Activated CD8-positive, alpha-beta memory T cell treated with anti-CD3 and anti-CD28 coated beads for 4 hours (primary cell): ENCODE data around the gene PLXNA2.

Source experiments
- DNase-seq, 2 donors: peaks; one replicate each; pipeline ENCODE4 v3.0.0-alpha.2; 2020; ENCODE audit warnings: low read depth in 2 of 2

The PLXNA2 gene

GRCh38 chr1:208043691-208044181 is 200.4 kb downstream of the PLXNA2 start:
- no peak for DNase-seq

GRCh38 chr1:208042868-208043267 is 201.3 kb downstream of the PLXNA2 start:
- no peak for DNase-seq

- DNase-seq, result no peak
Observed at GRCh38 chr1:208042041-208042615, 202.1 kb downstream of the PLXNA2 start.

DNA sequence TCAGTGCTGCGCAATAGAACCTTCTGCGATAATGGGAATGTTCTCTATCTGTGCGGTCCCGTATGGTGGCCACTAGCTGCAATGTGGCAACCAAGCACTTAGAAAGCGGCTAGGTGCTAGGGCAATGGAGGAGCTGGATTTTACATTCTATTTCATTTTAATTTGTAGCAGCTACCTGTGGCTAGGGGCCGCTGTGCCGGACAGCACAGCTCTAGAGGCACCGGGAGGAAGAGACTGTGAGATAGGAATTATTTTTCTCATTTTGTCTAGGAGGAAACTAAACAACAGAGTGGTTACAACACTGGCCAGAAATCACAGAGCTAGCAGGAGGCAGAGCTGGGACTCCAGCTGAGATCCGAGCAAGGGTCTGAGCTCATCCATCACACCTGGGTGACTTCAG is 202.7 kb downstream of the PLXNA2 start:
- DNase-seq, result no peak

DNA sequence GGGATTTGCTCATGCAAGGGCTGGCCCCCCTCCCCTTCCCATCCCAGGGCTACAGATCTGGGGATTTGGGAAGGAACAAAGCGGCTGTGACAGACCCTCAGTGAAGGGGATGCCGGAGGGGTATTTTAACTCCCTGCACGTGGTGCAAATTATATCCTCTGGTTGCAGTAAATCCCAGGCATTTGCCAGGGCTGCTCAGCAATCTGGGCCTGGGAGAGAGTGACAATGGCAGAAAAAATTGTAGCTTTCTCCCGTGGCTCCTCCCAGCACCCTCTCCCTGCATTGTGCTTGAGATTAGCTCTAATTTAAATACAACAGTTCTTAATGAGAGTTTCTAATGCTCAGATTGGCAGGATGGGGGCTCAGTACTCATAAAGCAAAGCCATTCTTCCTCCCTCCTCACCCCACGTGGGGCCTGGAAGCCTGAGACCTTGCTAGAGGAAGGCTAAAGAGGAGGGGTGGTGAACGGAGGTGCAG is 203.3 kb downstream of the PLXNA2 start:
- DNase-seq, result no peak

DNA sequence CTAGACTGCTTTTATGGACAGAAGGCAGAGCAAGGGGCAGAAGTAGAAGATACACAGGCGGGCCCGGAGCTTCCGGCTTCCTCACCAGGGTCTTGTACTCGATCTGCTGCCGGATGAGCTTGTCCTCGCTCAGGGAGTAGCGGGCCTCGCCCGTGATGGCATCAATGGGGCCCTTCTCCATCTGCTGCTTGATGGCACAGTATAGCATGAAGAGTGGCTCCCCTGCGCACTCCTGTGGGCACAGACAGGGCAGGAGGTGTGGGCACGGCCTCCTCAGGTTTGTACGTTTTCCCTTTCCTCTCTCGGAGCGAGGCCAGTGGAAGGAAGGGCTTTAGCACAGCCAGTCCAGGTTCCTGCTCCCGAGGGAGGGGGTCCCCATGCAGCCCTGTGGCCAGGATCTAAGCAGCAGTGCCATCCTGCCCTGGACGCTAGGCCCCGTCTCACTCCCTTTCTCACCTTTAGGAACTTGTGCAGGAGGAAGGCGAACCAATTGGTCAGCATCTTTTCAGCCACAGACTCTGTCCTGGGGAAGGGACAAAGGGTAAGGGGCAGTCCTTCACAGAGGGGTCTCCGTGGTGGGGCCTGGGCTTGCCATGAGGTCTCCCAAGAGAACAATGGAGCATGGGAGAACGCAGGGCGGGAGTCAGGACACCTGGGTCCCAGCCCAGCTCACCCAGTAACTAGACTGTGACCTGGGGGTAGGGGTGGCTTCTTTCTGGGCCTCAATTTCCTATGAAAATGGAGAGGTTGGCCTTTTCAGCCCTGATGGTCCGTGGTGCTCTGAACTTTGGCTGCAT is 204.4 kb downstream of the PLXNA2 start:
- DNase-seq, result no peak

DNA sequence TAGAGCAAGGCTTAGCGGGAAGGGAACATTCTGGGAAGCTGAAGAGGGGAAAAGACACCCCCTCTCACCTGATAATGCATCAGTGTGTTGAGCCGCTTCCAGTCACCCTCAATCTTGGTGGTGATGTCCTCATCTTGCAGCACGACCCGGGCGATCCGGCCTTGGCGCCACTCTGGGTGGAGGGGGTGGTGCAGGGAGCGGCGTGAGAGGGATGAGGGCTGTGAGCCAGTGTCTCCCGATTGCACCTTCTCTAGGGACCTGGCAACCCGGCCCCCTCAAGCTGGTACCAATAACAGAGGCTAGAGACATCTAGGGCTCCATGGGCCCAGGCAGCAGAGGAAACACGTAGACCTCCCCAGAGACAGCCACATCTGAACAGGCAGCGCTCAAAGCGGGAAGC is 205.9 kb downstream of the PLXNA2 start:
- no peak for DNase-seq

GRCh38 chr1:208036918-208037766 is 207.0 kb downstream of the PLXNA2 start:
- DNase-seq, result no peak

DNA sequence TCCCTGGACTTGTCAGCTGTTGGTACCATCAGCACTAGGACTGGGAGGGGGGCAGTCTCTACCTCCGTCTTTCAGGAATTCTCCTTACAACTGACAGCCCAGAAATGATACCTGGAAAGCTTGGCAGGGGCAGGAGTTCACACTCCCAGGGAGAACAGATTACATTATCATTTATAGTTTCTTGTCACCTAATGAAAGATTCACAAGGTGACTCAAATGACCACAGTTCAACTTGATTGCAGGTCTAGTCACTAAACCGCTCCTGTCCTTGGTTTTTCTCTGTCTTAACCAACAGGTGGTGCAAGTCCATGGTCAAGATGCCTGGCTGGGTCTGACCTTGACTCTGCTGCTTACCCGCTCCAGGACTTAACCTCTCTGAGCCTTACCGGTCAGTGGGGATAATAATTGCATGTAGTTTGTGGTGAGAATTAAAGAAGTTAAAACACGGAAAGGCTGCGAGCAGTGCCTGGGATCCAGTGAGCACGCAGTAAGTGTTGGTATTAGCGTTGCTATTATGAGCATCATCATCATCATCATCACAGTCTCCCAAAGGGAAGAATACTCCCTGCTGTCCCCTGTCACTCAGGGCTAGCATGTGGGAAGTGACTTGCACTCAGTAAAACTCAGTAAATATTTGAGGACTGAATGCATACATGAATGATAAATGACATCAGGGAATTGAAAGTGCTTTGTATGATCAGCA is 207.9 kb downstream of the PLXNA2 start:
- DNase-seq, result no peak

- DNase-seq, result no peak
Observed at GRCh38 chr1:208034135-208034534, 210.0 kb downstream of the PLXNA2 start.

DNA sequence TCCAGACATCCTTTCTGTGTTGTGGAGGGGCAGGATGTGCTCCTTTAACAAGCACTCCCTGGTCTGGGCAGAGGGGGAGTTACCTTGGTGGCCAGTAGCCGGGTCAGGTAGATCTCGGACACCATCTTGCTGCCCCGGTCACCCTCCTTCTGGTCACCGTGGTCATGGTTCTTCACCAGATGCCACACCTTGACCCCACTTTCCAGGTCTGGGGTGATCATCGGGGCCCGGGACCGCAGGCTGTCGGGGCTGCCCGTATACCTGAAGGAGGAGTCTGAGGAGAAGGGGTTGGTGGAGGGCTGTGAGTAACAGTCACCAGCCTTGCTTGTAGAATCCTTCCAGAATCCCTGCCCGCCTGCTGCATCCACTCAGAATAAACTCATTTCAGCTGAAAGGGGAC is 210.9 kb downstream of the PLXNA2 start:
- no peak for DNase-seq

DNA sequence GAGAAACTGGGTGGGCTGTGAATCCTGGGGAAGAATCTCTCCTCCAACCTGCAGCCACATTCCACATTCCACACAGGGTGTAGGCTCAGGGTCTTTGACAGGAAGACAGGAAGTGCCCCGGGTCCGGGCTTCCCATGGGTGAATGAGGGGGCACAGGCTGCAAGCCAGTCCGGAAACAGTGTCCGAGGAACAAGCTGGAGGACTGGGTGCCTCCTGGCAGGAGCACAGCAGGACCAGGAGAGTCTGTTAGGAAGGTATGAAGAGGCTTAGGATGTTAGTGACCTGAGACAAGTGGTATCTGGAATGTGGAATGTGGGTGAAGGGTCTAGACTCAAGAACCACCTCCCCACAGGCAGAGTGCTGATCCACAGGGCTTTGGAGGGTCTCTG is 212.3 kb downstream of the PLXNA2 start:
- DNase-seq, result no peak

- no peak for DNase-seq
Observed at GRCh38 chr1:208031316-208031931, 212.8 kb downstream of the PLXNA2 start.

- no peak for DNase-seq
Observed at GRCh38 chr1:208030288-208031091, 213.7 kb downstream of the PLXNA2 start.

- DNase-seq, result no peak
Observed at GRCh38 chr1:208029381-208030287, 214.6 kb downstream of the PLXNA2 start.

GRCh38 chr1:208028526-208028925 is 215.7 kb downstream of the PLXNA2 start:
- DNase-seq, result no peak

- no peak for DNase-seq
Observed at GRCh38 chr1:208027861-208028260, 216.3 kb downstream of the PLXNA2 start.

GRCh38 chr1:208026880-208027438 is 217.2 kb downstream of the PLXNA2 start:
- DNase-seq, result no peak

GRCh38 chr1:208025031-208025430 is 219.2 kb downstream of the PLXNA2 start:
- no peak for DNase-seq
